Skeletal muscle tissue (tissue), 4 donors: ENCODE measurements around the gene PPP1R3D. TPM values are rescaled to one million over a fixed set of nuclear protein-coding genes. Genes with fewer than 3 reads are reported as not detected.

ENCODE experiments used
- H3K27ac ChIP-seq: one replicate; pipeline ENCODE4 v1.7.0; 2013; ENCODE audit warnings: mild to moderate bottlenecking, low read depth, low read length, inconsistent platforms
- H3K27me3 ChIP-seq, 3 donors: one replicate each; pipeline ENCODE4 v1.7.0; 2013; ENCODE audit warnings: low read length in 3 of 3; ENCODE audit not compliant: control insufficient read depth in 3 of 3, insufficient read depth in 3 of 3
- H3K36me3 ChIP-seq, 3 donors: one replicate each; pipeline ENCODE4 v1.7.0; 2013; ENCODE audit warnings: low read length in 3 of 3; ENCODE audit not compliant: control insufficient read depth in 3 of 3, insufficient read depth in 3 of 3
- H3K4me1 ChIP-seq, 3 donors: one replicate each; pipeline ENCODE4 v1.7.0; 2013; ENCODE audit warnings: low read length in 3 of 3, mild to moderate bottlenecking in 3 of 3; ENCODE audit not compliant: control insufficient read depth in 3 of 3, insufficient read depth in 3 of 3
- H3K4me3 ChIP-seq, 3 donors: one replicate each; pipeline ENCODE4 v1.7.0; 2013; ENCODE audit warnings: low read length in 3 of 3
- H3K9ac ChIP-seq, 3 donors: one replicate each; pipeline ENCODE4 v1.7.0; 2013; ENCODE audit warnings: low read length in 3 of 3, mild to moderate bottlenecking in 3 of 3, moderate library complexity in 2 of 3, low read depth in 1 of 3
- H3K9me3 ChIP-seq, 3 donors: one replicate each; pipeline ENCODE4 v1.7.0; 2013; ENCODE audit warnings: low read length in 3 of 3; ENCODE audit not compliant: control insufficient read depth in 3 of 3
- total RNA-seq: library from RNA; depleted of rRNA; stranded (reverse); fragments of >200 nt; gene quantifications from one replicate; pipeline ENCODE4 v1.2.3, GENCODE V29; 2014
- donor health status: Osteomylitis.

PPP1R3D gene
- total RNA-seq, 1 donor from 2014 or later, result 6.8 TPM

DNA sequence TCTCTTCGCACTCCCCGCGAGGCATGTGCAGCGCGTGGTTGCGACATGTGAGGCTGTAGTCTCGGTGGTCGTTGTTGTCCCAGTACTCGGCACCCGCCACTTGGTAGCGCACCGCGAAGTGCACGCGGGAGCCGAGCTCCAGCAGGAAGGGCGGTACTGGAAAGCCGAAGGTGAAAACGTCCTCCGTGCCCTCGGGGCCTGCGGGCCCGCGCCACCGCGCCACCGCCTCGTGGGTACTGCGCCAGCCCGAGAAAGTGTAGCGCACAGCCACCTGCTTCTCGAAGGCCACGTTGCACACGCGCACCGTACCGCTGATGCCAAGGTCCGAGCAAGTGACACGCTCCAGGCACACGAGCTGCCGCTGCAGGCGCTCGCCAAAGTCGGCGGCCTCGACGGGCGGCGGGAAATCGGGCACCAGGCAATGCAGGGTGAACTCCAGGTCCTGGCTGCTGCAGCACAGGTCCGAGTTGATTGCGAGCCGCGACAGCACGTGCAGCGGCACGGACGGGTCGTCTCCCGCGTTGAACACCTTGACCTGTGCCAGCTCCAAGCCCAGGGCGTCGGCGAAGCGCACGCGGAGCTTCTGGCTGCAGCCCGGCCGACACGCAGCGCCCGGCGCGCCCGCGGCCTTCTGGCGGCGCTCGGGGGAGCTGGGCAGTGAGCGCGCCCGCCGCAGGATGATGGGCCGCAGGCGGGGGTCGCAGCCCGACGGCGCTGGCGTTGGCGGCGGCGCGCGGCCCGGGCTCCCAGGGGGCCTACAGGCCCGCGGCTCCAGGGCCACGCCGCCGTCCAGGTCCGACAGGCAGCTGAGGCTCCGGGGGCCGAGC is 840 bp downstream of the PPP1R3D start:
- Histone ChIP-seq H3K4me3 (peak overlapping the region; percentile 86 to 97 (median 88)), H3K36me3 (peaks cover 9 to 17% (median 12%) of the 10 kb centered on the region in 3 donors), H3K27me3 (no peaks in the 10 kb centered on the region), H3K27ac (peak overlapping the region; percentile 93), H3K9me3 (no peaks in the 10 kb centered on the region), H3K9ac (peak overlapping the region; percentile 83 to 98 (median 91)), H3K4me1 (peaks cover 32 to 44% (median 43%) of the 10 kb centered on the region in 3 donors)

DNA sequence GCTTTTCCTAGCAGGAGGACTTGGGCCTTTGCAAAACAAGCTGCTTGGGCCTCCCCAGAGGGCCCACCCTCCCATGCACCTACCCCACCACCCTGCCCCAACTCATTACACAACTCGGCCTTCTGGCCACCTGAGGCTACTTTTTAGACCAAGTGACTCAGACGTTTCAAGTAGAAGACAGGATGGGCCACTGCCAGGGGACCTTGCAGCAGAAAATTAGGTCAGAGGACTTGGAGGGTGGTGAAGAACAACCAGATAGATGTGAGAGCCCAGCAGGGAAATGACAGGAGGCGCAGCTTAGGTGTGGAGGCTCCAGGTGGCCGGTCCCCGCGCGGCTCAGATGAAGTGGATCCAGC is 1.4 kb downstream of the PPP1R3D start:
- H3K27ac ChIP-seq, result peak overlapping the region; percentile 59
- H3K4me3 ChIP-seq, result peak overlapping the region; percentile 59 to 97 (median 88)
- H3K4me1 ChIP-seq, result peaks cover 34 to 46% (median 44%) of the 10 kb centered on the region in 3 donors
- H3K36me3 ChIP-seq, result peaks cover 3 to 11% (median 6%) of the 10 kb centered on the region in 3 donors
- peak overlapping the region in 2 of 3 donors; percentile 18 to 57 for H3K9ac ChIP-seq
- H3K9me3 ChIP-seq, result no peaks in the 10 kb centered on the region
- no peaks in the 10 kb centered on the region for H3K27me3 ChIP-seq

DNA sequence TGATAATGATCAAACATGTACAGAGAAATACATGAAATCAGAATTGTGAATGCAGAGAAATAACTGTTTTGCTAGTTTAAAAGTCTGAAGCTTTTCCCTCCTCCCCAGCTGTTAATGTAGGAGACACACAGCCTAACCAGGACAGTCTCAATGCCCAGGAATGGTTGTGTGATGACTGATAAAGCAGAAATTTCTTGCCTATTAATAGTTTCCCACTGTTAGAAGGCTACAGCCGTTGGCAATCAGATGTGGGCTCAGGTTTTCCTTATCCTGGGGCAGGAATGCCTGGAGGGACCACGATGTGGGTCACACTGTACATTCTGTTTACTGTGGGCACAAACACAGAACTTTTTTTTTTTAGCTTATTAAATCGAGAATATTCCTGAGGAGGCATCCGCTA is 1.9 kb downstream of the PPP1R3D start:
- no peaks in the 10 kb centered on the region for H3K27me3 ChIP-seq
- peaks cover 34 to 46% (median 44%) of the 10 kb centered on the region in 3 donors for H3K4me1 ChIP-seq
- peak overlapping the region; percentile 59 for H3K27ac ChIP-seq
- peak overlapping the region in 2 of 3 donors; percentile 0 to 57 for H3K9ac ChIP-seq
- H3K4me3 ChIP-seq, result peak overlapping the region; percentile 14 to 88 (median 59)
- H3K36me3 ChIP-seq, result peaks cover 3 to 8% (median 6%) of the 10 kb centered on the region in 3 donors
- H3K9me3 ChIP-seq, result no peaks in the 10 kb centered on the region

DNA sequence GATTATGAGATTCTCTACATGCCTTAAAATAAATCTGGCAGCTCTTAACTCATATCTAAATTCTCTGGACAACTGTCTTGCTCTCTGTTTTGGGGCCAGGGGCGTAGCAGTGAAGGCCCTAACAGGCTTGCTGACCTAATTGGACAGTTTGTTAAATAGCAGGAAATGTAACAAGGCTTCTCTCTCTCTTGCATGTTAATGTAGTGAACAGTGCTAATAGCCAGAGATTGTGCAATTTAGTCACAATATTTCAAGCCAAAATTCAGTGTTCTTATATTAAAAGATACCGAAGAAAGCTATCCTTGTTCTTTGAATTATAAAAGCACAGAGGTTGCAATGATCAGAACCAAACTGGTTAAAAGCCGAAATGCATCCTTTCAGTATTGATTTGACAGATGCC is 3.0 kb downstream of the PPP1R3D start:
- Histone ChIP-seq H3K27ac (no peak overlapping the region), H3K4me3 (peak overlapping the region in 1 of 3 donors; percentile 52), H3K4me1 (peaks cover 31 to 45% (median 41%) of the 10 kb centered on the region in 3 donors), H3K9ac (peak overlapping the region in 2 of 3 donors; percentile 30 to 46), H3K27me3 (no peaks in the 10 kb centered on the region), H3K9me3 (no peaks in the 10 kb centered on the region), H3K36me3 (no peaks in the 10 kb centered on the region)

DNA sequence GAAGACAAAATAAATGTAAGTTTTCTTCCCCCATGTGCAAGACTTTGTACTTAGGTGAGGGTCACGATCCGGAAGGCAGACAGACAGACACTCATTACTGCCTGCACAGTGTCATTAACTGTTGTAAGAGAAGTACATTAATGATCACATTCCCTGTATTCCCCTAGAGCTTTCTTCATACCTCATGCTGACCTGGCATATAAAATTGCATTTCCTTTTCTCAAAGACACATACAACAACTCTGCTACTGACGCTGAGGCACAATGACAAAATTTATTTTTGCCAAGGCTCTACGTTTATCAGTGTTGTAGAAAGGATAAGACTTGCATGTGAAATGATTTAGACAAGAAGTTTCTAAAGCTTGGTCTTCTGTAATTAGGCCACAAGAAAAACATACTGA is 3.7 kb downstream of the PPP1R3D start:
- Histone ChIP-seq H3K4me1 (peaks cover 24 to 38% (median 34%) of the 10 kb centered on the region in 3 donors), H3K36me3 (no peaks in the 10 kb centered on the region), H3K9me3 (no peaks in the 10 kb centered on the region), H3K9ac (peak overlapping the region in 2 of 3 donors; percentile 34 to 59), H3K27ac (no peak overlapping the region), H3K27me3 (no peaks in the 10 kb centered on the region), H3K4me3 (peak overlapping the region in 1 of 3 donors; percentile 4)

DNA sequence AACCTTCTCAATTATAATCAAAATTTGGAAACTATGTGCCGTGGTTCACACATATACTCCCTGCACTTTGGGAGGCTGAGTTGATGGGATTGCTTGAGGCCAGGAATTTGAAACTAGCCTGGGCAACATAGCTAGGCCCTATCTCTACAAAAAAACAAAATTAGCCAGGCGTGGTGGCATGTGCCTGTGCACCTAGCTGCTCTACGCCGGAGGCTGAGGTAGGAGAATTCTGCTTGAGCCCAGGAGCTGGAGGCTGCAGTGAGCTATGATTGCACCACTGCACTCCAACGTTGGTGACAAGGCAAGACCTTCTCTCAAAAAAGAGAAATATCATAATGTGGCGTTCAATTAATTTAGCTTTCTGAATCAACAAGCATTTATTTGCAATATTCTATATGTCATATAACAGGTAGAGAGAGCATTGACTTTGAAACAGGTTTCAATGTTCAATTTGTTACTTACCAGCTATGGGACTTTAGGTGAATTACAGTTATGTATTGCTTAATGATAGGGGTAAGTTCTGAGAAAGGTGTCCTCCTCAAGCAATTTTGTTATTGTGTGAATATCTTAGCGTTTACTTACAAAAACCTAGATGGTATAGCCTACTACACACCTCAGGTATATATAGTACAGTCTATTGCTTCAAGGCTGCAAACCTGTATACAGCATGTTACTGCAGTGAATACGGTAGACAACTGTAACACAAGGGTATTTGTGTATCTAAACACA is 4.5 kb downstream of the PPP1R3D start:
- no peaks in the 10 kb centered on the region for H3K36me3 ChIP-seq
- no peaks in the 10 kb centered on the region for H3K27me3 ChIP-seq
- peaks cover 20 to 30% (median 29%) of the 10 kb centered on the region in 3 donors for H3K4me1 ChIP-seq
- no peak overlapping the region for H3K4me3 ChIP-seq
- no peak overlapping the region for H3K27ac ChIP-seq
- H3K9me3 ChIP-seq, result no peaks in the 10 kb centered on the region
- H3K9ac ChIP-seq, result no peak overlapping the region

DNA sequence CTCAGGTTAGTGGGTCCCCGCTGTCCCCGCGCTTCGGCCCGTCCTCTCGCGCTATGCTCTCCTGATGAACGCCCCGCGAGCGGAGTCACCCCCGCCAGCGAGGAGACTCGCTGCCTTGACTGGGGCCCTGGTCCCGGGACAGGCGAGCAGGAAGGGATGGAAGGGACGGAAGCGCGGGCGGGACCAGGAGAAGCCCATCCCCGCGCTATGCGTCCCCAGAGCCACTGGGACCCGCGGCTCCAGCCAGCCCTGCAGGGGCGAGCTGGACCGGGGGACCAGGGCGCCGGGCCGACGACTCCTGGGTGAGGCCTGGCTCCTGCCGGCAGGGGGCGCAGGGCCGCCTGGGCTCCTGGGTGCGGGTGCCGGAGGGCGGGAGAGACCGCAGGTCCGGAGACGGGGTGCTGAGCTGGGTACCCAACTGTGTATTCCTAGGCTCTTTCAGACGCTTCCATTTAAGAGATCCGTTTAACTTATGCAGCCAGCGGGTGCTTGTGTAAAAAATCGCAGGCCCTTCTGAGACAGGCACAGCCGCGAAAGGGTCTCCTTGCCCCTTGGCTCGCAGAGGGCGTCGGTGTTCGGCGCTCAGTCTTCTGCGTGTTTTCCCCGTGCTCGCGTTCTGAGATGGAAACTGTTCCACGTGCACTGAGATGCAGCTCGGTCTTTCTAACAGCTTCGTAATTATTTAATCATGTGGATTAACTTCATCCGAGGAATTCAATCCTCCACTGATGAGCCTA is 6.1 kb downstream of the PPP1R3D start:
- H3K4me1 ChIP-seq, result peaks cover 15 to 24% (median 23%) of the 10 kb centered on the region in 3 donors
- H3K27me3 ChIP-seq, result no peaks in the 10 kb centered on the region
- peak overlapping the region; percentile 78 to 82 (median 80) for H3K4me3 ChIP-seq
- peak overlapping the region; percentile 61 to 77 (median 70) for H3K9ac ChIP-seq
- no peak overlapping the region for H3K27ac ChIP-seq
- no peaks in the 10 kb centered on the region for H3K36me3 ChIP-seq
- no peaks in the 10 kb centered on the region for H3K9me3 ChIP-seq

DNA sequence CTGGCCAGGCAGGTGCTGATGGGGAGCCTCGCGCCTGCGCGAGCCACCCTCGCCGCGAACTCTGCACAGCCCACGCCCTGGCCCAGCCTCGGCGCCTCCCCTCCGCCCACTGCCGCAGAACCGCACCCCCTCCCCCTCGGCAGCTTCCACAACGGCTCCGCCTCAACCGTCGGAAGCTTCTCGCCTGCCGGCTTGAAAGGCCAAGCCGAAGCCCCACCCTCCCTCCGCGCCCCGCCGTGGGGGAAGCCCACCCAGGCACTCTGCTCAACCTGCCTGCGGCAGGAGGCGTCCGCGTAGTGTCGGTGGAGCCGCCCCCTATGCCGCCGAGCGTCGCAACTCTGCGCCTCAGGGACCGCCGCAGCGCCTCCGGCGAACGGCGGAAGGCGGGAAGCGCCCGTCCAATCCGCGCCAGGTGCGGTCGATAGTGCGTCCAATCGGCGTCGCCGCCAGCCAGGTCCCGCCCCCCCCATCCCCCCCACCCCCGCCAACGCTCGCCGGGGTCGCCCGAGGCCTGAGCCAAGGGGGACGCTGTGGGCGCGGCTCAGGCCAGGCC is 6.7 kb downstream of the PPP1R3D start, which contains the start of gene SYCP2:
TSS of gene SYCP2 (minus strand) at position 342 of the 553 bp plus-strand sequence. CDS start 11,224 bp downstream, outside the sequence.
- peak within 1 kb of the TSS; percentile 61 to 77 (median 70) for H3K9ac ChIP-seq
- no peaks in the 10 kb centered on the region for H3K27me3 ChIP-seq
- H3K36me3 ChIP-seq, result no peaks in the 10 kb centered on the region
- H3K4me1 ChIP-seq, result peaks cover 9 to 18% (median 17%) of the 10 kb centered on the region in 3 donors
- H3K4me3 ChIP-seq, result peak within 1 kb of the TSS; percentile 78 to 82 (median 80)
- H3K27ac ChIP-seq, result no peak within 1 kb of the TSS
- no peaks in the 10 kb centered on the region for H3K9me3 ChIP-seq

DNA sequence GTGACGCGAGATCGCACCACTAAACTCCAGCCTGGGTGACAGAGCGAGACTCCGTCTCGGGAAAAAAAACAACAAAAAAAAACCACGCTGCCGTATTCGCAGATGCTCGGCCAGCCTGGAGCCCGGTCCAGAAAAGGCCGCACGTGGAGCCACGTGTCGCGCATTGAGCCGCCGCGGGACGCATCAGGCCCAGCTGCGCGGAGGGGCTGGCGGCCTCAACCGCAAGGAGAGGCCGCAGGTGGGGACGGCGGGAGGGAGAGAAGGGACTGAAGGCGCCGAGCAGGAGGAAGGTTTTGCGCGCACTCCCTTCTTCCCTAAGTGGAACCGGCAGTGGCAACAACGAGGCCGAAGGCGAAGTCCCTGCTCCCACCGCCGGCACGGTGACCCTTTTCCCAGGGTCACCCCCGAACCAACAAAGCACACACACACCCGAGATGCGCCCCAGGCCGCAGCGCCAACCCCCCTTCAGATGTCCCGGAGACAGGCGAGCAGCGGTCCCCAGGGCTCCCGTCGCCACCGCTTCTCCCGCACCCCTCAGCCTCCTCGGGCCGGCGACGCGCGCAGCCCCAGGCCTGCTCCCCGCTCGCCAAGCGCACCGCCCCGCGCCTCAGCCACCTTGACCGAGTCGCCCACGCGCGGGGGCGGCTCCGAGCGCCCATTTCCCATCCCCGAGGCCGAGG is 7.3 kb downstream of the PPP1R3D start:
- Histone ChIP-seq H3K27ac (no peak overlapping the region), H3K9ac (no peak overlapping the region), H3K36me3 (no peaks in the 10 kb centered on the region), H3K4me3 (peak overlapping the region in 1 of 3 donors; percentile 53), H3K4me1 (peaks cover 3 to 15% (median 12%) of the 10 kb centered on the region in 3 donors), H3K27me3 (no peaks in the 10 kb centered on the region), H3K9me3 (no peaks in the 10 kb centered on the region)
